HepG2 (cell line): ENCODE measurements around the gene EVA1C. TPM values are rescaled to one million over a fixed set of nuclear protein-coding genes. Genes with fewer than 3 reads are reported as not detected.

Source experiments
- ATAC-seq: fragments of 200-7000 bp; cut with Tn5 transposase; 3 replicates; pipeline ENCODE4 v1.9.1; 2020; ENCODE audit warnings: mild to moderate bottlenecking, moderate library complexity
- BruUV-seq: library from RNA; stranded (reverse); fragments of 400-500 nt; replicated peaks from 2 replicates; lab custom pipeline; 2021; lab: Mats Ljungman, UMichigan
- CTCF ChIA-PET: fragments of 300-600 bp; formaldehyde crosslinking; extraction: SDS; loops from one replicate; lab custom pipeline; 2021; ENCODE audit warnings: low total read pairs, inconsistent platforms, low intra/inter-chr PET ratio; lab: Yijun Ruan, JAX
- POLR2A ChIA-PET: fragments of 350-600 bp; sonication (Branson Sonifier 250); formaldehyde crosslinking; loops from one replicate; lab custom pipeline; 2020; ENCODE audit warnings: antibody characterized with exemption, inconsistent platforms; lab: Yijun Ruan, JAX
- DNase-seq: peaks from one replicate; pipeline ENCODE4 v3.0.0-alpha.2; 2015; ENCODE audit warnings: low spot score
- FAIRE-seq: peaks from 3 replicates; lab custom pipeline; 2011; peaks lifted over from hg19 to GRCh38; lab: Jason Lieb, UNC
- H2AFZ ChIP-seq: one replicate; pipeline ENCODE4 v1.6.1; 2011; ENCODE audit warnings: low read length, inconsistent platforms
- H3K27ac ChIP-seq: fragments of 300-600 bp; 3 replicates; pipeline ENCODE4 v1.8.0; 2011; ENCODE audit warnings: mixed run types, mild to moderate bottlenecking, mixed read lengths, low read length, inconsistent platforms; ENCODE audit not compliant: insufficient read depth; ENCODE audit errors: extremely low read length
- H3K27me3 ChIP-seq, 2 experiments: fragments of 200-600 bp in 1 of 2; 2 replicates in 1 of 2; 3 replicates in 1 of 2; pipeline versions ENCODE4 v1.6.0 to v1.8.0; 2011; ENCODE audit warnings: low read length in 2 of 2, mild to moderate bottlenecking in 2 of 2, moderate library complexity in 2 of 2, inconsistent platforms in 1 of 2; ENCODE audit not compliant: insufficient read depth in 2 of 2, control insufficient read depth in 1 of 2
- H3K36me3 ChIP-seq, 2 experiments: fragments of 200-600 bp in 1 of 2; replicated peaks in 1 of 2; 2 replicates in 1 of 2; 3 replicates in 1 of 2; pipeline versions ENCODE4 v1.5.1 to v1.8.0; 2011; ENCODE audit warnings: low read length in 2 of 2, inconsistent platforms in 1 of 2; ENCODE audit not compliant: insufficient read depth in 2 of 2, control insufficient read depth in 1 of 2
- H3K4me1 ChIP-seq: 2 replicates; pipeline ENCODE4 v1.5.1; 2012; ENCODE audit warnings: low read length, inconsistent platforms; ENCODE audit not compliant: insufficient read depth
- H3K4me2 ChIP-seq: 2 replicates; pipeline ENCODE4 v1.6.0; 2011; ENCODE audit warnings: low read depth, low read length, inconsistent platforms
- H3K4me3 ChIP-seq, 3 experiments: fragments of 200-600 bp in 1 of 3; sonication (generic), shearing (Covaris generic) in 1 of 3; replicated peaks in 1 of 3; 2 replicates each; pipeline ENCODE4 v1.5.1; 2011 to 2016; ENCODE audit warnings: low read length in 3 of 3, inconsistent platforms in 2 of 3, low read depth in 2 of 3, mild to moderate bottlenecking in 2 of 3, control low read depth in 1 of 3, mixed read lengths in 1 of 3; ENCODE audit not compliant: insufficient read depth in 1 of 3
- H3K79me2 ChIP-seq: one replicate; pipeline ENCODE4 v1.6.1; 2011; ENCODE audit warnings: low read length, inconsistent platforms; ENCODE audit not compliant: insufficient read depth
- H3K9ac ChIP-seq: 2 replicates; pipeline ENCODE4 v1.6.0; 2011; ENCODE audit warnings: mild to moderate bottlenecking, low read depth, low read length, inconsistent platforms; ENCODE audit not compliant: insufficient read depth
- H3K9me3 ChIP-seq: 2 replicates; pipeline ENCODE4 v1.5.1; 2012; ENCODE audit warnings: mild to moderate bottlenecking, low read length
- H4K20me1 ChIP-seq: 2 replicates; pipeline ENCODE4 v1.6.0; 2011; ENCODE audit warnings: inconsistent platforms, mild to moderate bottlenecking, low read length, moderate library complexity; ENCODE audit not compliant: insufficient read depth
- HNF4G ChIP-seq, 2 experiments: sonication (generic) in 1 of 2; formaldehyde crosslinking in 1 of 2; IDR thresholded peaks; 2 replicates each; pipeline versions ENCODE4 v1.4.0 to v1.6.1; 2011 to 2020; ENCODE audit warnings: borderline replicate concordance in 2 of 2, low read depth in 2 of 2, mild to moderate bottlenecking in 2 of 2, low read length in 1 of 2, missing genetic modification reagents in 1 of 2, moderate library complexity in 1 of 2
- HOXD1 ChIP-seq: sonication (generic); formaldehyde crosslinking; IDR thresholded peaks from 2 replicates; pipeline ENCODE4 v1.5.0; 2020; ENCODE audit warnings: missing genetic modification reagents
- ISL2 ChIP-seq: sonication (generic); formaldehyde crosslinking; IDR thresholded peaks from 2 replicates; pipeline ENCODE4 v1.5.0; 2020; ENCODE audit warnings: missing genetic modification reagents
- PAWR ChIP-seq: sonication (generic); formaldehyde crosslinking; IDR thresholded peaks from 2 replicates; pipeline ENCODE4 v1.4.0; 2020; ENCODE audit warnings: missing genetic modification reagents, mild to moderate bottlenecking, borderline replicate concordance
- ZNF260 ChIP-seq: sonication (generic); formaldehyde crosslinking; IDR thresholded peaks from 2 replicates; pipeline ENCODE4 v1.4.0; 2020; ENCODE audit warnings: missing genetic modification reagents, low read depth, mild to moderate bottlenecking, borderline replicate concordance
- ZNF264 ChIP-seq: sonication (generic); formaldehyde crosslinking; IDR thresholded peaks from 2 replicates; pipeline ENCODE4 v1.4.0; 2020; ENCODE audit warnings: missing genetic modification reagents
- ZNF362 ChIP-seq: sonication (generic); formaldehyde crosslinking; IDR thresholded peaks from 2 replicates; pipeline ENCODE4 v1.4.0; 2020; ENCODE audit warnings: missing genetic modification reagents, mild to moderate bottlenecking, borderline replicate concordance
- ZSCAN5A ChIP-seq: sonication (generic); formaldehyde crosslinking; IDR thresholded peaks from 2 replicates; pipeline ENCODE4 v1.8.0; 2022; ENCODE audit warnings: mild to moderate bottlenecking, missing genetic modification reagents, borderline replicate concordance
- WGBS: methylation state at CpG from one replicate; pipeline ENCODE4 v1.1.6; 2017; ENCODE audit warnings: low lambda C conversion rate; 5-methylcytosine and 5-hydroxymethylcytosine counted together
- in situ Hi-C: cut with HindIII; loops from 2 replicates; pipeline ENCODE4 v1.10.0; 2017; ENCODE audit warnings: low pct_unique_long_range_greater_than_20kb; ENCODE audit not compliant: extremely low pct_ligation_motif_present
- intact Hi-C: fragments of 100-400 bp; cut with micrococcal nuclease; formaldehyde crosslinking; loops from one replicate; pipeline ENCODE4 v1.10.0; 2022; ENCODE audit not compliant: unreplicated experiment
- polyA plus RNA-seq, 8 experiments: library from polyadenylated mRNA; depleted of rRNA in 3 of 8; stranded (reverse) in 7 of 8; unstranded in 1 of 8; fragments of >200 nt; fragmentation: Illumina TruSeq in 4 of 8; extraction: Trizol in 4 of 8; gene quantifications; 2 replicates each; pipeline versions ENCODE4 v1.2.1 to v1.2.3, GENCODE V29; 2011 to 2016; ENCODE audit warnings: low read depth in 4 of 8, missing spikeins in 1 of 8, mixed read lengths in 1 of 8; ENCODE audit not compliant: insufficient read depth in 1 of 8
- total RNA-seq, 5 experiments: library from RNA; depleted of rRNA; stranded (reverse); fragments of >200 nt; fragmentation: Illumina TruSeq; extraction: Trizol; gene quantifications; 2 replicates each; pipeline ENCODE4 v1.2.3, GENCODE V29; 2016; ENCODE audit warnings: low read depth in 1 of 5

The EVA1C gene
- total and polyA plus RNA-seq, 2 of the 13 experiments (the other 11 are each of a cell fraction or from before 2014, with no cell fraction given), result 0.29 to 0.34 TPM

DNA sequence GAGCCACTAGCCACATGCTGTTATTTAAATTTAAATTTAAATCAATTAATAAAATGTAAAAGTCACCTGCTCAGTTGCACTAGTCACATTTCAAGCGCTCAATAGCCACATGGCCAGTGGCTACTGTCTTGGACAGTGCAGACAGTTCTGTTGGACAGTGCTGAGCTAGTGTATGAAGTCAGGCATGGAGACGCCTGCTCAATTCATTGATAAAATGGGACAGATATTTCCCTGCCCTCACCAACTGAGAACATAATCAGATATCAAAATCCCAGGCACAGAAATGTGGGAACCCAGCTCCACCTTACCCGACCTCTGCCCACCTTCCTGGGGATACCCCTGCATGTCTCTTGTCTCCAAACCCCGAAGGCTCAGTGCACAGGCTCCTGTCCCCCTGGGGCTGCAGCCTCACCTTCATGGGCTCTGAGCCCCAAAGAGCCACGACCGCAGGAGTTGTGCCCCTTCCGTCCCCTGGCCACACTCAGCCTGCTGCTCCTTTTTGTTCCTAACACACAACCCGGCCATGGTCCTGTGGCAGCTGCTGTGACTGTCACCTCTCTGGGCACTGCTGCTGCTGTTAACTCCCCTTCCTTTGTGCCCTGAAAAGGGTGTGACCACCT is 109.3 kb downstream of the EVA1C start:
- FAIRE-seq, result no peak
- ChIA-PET CTCF (no interaction called here), POLR2A (no interaction called here)

More for the DNA sequence above, 109.3 kb downstream of the EVA1C start:
- in situ Hi-C loops, result no loop called here
- TF ChIP-seq ZNF260 (CRISPR knock-in tag) (no peak), ZNF264 (CRISPR knock-in tag) (no peak), ZNF362 (CRISPR knock-in tag) (no peak), ZSCAN5A (no peak), PAWR (CRISPR knock-in tag) (no peak), ISL2 (CRISPR knock-in tag) (no peak), HOXD1 (CRISPR knock-in tag) (no peak), HNF4G (IDR thresholded peaks at IDR 0.05; ENCODE audit: borderline replicate concordance, low read depth, low read length) (no peak), HNF4G (CRISPR knock-in tag; IDR thresholded peaks at IDR 0.05; ENCODE audit: borderline replicate concordance, low read depth) (no peak)
- H4K20me1 ChIP-seq, result no peaks in the 10 kb centered on the region
- DNase-seq, result no peak
- 80% methylated on average over 7 of the region's 8 CpGs for WGBS
- intact Hi-C loops, result loop anchor here (10.0 kb wide), 1 partner anchor 83 kb away; no protein-coding TSS in a partner anchor
- H2AFZ ChIP-seq, result no peak overlapping the region
- no peaks in the 10 kb centered on the region for H3K36me3 ChIP-seq
- H3K9me3 ChIP-seq, result no peaks in the 10 kb centered on the region
- H3K27ac ChIP-seq, result no peak overlapping the region
- ATAC-seq, result no peak
- no peaks in the 10 kb centered on the region for H3K79me2 ChIP-seq
- no peak overlapping the region for H3K9ac ChIP-seq
- no TSS peak for BruUV-seq
- H3K4me2 ChIP-seq, result no peak overlapping the region
- H3K4me3 ChIP-seq, result no peak overlapping the region
- peaks cover 39% of the 10 kb centered on the region for H3K4me1 ChIP-seq
- H3K27me3 ChIP-seq, result no peaks in the 10 kb centered on the region
